Activated T-cell treated with anti-CD3 and anti-CD28 coated beads, Interleukin-2, amount 50 U/mL, for 24 hours (primary cell): ENCODE measurements around the gene GPLD1.
"Not testable (repeated sequence)": the region's sequence is repeated elsewhere in the genome, so short reads cannot be mapped to it uniquely, and the experiment has no call there.

Source experiments
- DNase-seq: peaks from one replicate; pipeline ENCODE4 v3.0.0-alpha.2; 2020
- H3K27ac Mint-ChIP-seq: 2 replicates; pipeline ENCODE4 v1.8.0; 2020; ENCODE audit warnings: mild to moderate bottlenecking, mixed read lengths
- H3K27me3 Mint-ChIP-seq: 2 replicates; pipeline ENCODE4 v1.8.0; 2020; ENCODE audit warnings: mixed read lengths
- H3K36me3 Mint-ChIP-seq: 2 replicates; pipeline ENCODE4 v1.8.0; 2020; ENCODE audit warnings: low read depth, mixed read lengths
- H3K4me1 Mint-ChIP-seq: 2 replicates; pipeline ENCODE4 v1.8.0; 2020; ENCODE audit warnings: low read depth, mixed read lengths
- H3K4me3 Mint-ChIP-seq: 2 replicates; pipeline ENCODE4 v1.8.0; 2020; ENCODE audit warnings: mild to moderate bottlenecking, moderate library complexity, mixed read lengths
- H3K9me3 Mint-ChIP-seq: 2 replicates; pipeline ENCODE4 v1.8.0; 2020; ENCODE audit warnings: mixed read lengths

GPLD1 gene

DNA sequence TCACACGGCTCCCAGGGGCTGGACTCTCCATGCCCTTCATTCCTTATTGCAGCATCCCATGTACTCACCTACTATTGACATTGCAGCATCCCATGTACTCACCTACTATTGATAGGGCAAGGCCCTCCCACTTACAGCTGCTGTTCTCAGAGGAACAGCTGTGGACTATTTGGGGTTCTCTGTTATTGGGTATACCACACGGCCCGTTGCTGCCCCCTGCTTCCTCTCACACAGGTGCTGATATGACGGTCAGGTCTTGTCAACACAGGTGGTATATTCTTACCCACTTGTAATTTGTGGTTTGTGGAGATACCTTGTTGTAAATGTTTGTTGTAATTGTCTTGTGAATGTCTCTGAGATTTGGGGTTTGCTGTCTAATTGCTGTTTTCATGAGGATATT is 24.2 kb upstream of the GPLD1 start:
- H3K9me3 Mint-ChIP-seq, result no peaks in the 10 kb centered on the region
- no peak for DNase-seq
- no peak overlapping the region for H3K4me3 Mint-ChIP-seq
- peaks cover 4% of the 10 kb centered on the region for H3K4me1 Mint-ChIP-seq
- peaks cover 56% of the 10 kb centered on the region for H3K36me3 Mint-ChIP-seq
- H3K27ac Mint-ChIP-seq, result no peak overlapping the region
- H3K27me3 Mint-ChIP-seq, result no peaks in the 10 kb centered on the region

- not testable (repeated sequence) for H3K27ac Mint-ChIP-seq, H3K4me1 Mint-ChIP-seq, H3K27me3 Mint-ChIP-seq, DNase-seq, H3K9me3 Mint-ChIP-seq, H3K4me3 Mint-ChIP-seq
- H3K36me3 Mint-ChIP-seq, result peaks cover 63% of the 10 kb centered on the region
These were observed 22.6 kb upstream of the GPLD1 start for GRCh38 chr6:24511976-24512375.

GRCh38 chr6:24506814-24507520 is 17.6 kb upstream of the GPLD1 start:
- H3K4me3 Mint-ChIP-seq, result no peak overlapping the region
- peaks cover 4% of the 10 kb centered on the region for H3K4me1 Mint-ChIP-seq
- H3K36me3 Mint-ChIP-seq, result peaks cover 76% of the 10 kb centered on the region
- H3K9me3 Mint-ChIP-seq, result peaks cover 3% of the 10 kb centered on the region
- no peak overlapping the region for H3K27ac Mint-ChIP-seq
- H3K27me3 Mint-ChIP-seq, result no peaks in the 10 kb centered on the region
- DNase-seq, result no peak

DNA sequence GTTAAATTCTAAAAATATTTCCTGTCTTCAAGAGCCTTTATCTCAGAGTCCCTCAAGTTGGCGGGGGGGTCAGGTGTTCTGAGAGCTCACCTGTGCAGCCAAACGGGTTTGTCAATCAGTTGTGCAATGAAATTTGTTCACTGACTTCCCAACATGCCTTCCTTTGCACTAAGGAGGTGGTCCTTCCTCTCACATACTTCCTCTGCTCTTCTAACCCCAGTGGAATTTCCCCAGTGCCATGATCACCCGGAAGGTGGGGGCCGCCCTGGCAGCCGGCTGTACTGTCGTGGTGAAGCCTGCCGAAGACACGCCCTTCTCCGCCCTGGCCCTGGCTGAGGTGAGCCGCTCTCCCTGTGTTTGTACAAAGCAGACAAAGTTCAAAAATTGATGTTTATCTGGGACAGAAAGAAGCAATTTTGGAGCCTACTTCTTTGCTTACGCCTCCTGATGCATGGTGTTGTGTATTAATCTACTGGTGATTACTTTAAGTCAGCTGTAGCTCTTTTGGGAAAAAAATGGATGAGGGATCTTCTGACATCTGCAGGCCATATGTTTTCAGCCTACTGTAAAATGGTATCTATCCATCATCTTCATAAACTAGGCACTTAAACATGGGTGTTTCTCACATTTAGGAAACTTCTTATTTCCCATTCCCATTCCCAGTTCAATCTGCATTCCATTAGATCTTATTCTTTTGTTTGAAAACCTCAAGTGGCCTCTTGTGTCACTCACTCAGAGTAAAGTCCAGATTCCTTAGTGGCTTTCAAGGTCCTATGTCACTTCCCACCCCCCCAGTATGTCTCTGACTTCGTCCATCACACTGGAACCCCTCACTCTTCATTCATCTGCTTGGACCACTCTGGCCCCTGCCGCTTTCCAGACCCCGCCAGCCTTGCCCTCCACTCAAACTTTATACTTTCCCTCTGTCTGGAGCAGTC is 15.5 kb upstream of the GPLD1 start:
- Mint-ChIP-seq H3K27me3 (no peaks in the 10 kb centered on the region), H3K4me1 (peaks cover 13% of the 10 kb centered on the region), H3K4me3 (no peak overlapping the region), H3K9me3 (peaks cover 3% of the 10 kb centered on the region), H3K27ac (no peak overlapping the region), H3K36me3 (peaks cover 67% of the 10 kb centered on the region)
- no peak for DNase-seq

DNA sequence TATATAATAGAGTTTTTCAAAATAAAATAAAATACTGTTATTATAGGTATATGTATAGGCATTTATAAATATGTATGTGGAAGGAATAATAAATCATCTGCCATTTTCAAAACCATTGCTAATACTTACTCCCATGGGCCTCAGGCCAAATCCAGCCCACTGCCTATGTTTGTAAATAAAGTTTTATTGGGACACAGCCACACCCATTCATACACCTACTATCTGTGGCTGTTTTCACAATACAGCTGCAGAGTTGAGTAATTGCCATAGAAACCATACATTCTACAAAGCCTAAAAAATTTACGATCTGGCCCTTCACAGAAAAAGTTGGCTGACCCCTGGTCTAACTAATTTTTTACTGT is 14.9 kb upstream of the GPLD1 start:
- H3K27ac Mint-ChIP-seq, result no peak overlapping the region
- H3K9me3 Mint-ChIP-seq, result peaks cover 3% of the 10 kb centered on the region
- peaks cover 60% of the 10 kb centered on the region for H3K36me3 Mint-ChIP-seq
- H3K4me3 Mint-ChIP-seq, result no peak overlapping the region
- no peaks in the 10 kb centered on the region for H3K27me3 Mint-ChIP-seq
- H3K4me1 Mint-ChIP-seq, result peaks cover 14% of the 10 kb centered on the region
- no peak for DNase-seq

DNA sequence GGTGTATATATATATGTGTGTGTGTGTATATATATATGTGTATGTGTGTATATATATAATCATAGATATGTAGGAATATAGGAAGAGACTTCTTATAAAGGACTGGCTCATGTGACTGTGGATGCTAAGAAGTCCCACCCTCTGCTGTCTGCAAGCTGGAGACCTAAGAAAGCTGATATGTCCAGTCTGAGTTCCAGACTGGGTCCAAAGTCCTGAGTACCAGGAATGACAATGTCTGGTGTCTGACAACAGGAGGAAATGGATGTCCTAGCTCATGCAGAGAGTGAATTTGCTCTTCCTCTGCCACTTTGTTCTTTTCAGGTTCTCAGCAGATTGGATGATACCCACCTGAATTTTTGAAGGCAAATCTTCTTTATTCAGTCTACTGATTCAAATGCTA is 12.5 kb upstream of the GPLD1 start:
- peaks cover 50% of the 10 kb centered on the region for H3K36me3 Mint-ChIP-seq
- peaks cover 19% of the 10 kb centered on the region for H3K4me1 Mint-ChIP-seq
- H3K27me3 Mint-ChIP-seq, result no peaks in the 10 kb centered on the region
- no peak overlapping the region for H3K27ac Mint-ChIP-seq
- DNase-seq, result no peak
- H3K9me3 Mint-ChIP-seq, result peaks cover 7% of the 10 kb centered on the region
- no peak overlapping the region for H3K4me3 Mint-ChIP-seq

GRCh38 chr6:24501374-24501773 is 12.0 kb upstream of the GPLD1 start:
- Mint-ChIP-seq H3K9me3 (peaks cover 10% of the 10 kb centered on the region), H3K4me3 (no peak overlapping the region), H3K27me3 (no peaks in the 10 kb centered on the region), H3K4me1 (peaks cover 19% of the 10 kb centered on the region), H3K36me3 (peaks cover 50% of the 10 kb centered on the region), H3K27ac (peak overlapping the region; percentile 15)
- DNase-seq, result no peak

- Mint-ChIP-seq H3K36me3 (peaks cover 48% of the 10 kb centered on the region), H3K27ac (no peak overlapping the region), H3K27me3 (no peaks in the 10 kb centered on the region), H3K4me1 (peaks cover 20% of the 10 kb centered on the region), H3K9me3 (peaks cover 10% of the 10 kb centered on the region), H3K4me3 (no peak overlapping the region)
- DNase-seq, result no peak
These were observed 11.3 kb upstream of the GPLD1 start for GRCh38 chr6:24500683-24501082.

- H3K4me1 Mint-ChIP-seq, result peaks cover 38% of the 10 kb centered on the region
- H3K4me3 Mint-ChIP-seq, result no peak overlapping the region
- H3K36me3 Mint-ChIP-seq, result peaks cover 17% of the 10 kb centered on the region
- no peak overlapping the region for H3K27ac Mint-ChIP-seq
- H3K9me3 Mint-ChIP-seq, result peaks cover 10% of the 10 kb centered on the region
- no peaks in the 10 kb centered on the region for H3K27me3 Mint-ChIP-seq
- DNase-seq, result no peak
These were observed 8.0 kb upstream of the GPLD1 start for GRCh38 chr6:24497254-24497970.

- peak; percentile 90 for DNase-seq
- peaks cover 30% of the 10 kb centered on the region for H3K4me1 Mint-ChIP-seq
- peaks cover 10% of the 10 kb centered on the region for H3K9me3 Mint-ChIP-seq
- H3K36me3 Mint-ChIP-seq, result peaks cover 13% of the 10 kb centered on the region
- H3K27me3 Mint-ChIP-seq, result no peaks in the 10 kb centered on the region
- peak within 1 kb of the TSS; percentile 72 for H3K27ac Mint-ChIP-seq
- peak within 1 kb of the TSS; percentile 80 for H3K4me3 Mint-ChIP-seq
These were observed 5.7 kb upstream of the GPLD1 start, which contains the start of gene ALDH5A1 for GRCh38 chr6:24494821-24495795. Gene ALDH5A1, plus strand, starts transcription at chr6:24494969. Its CDS starts 28 bp downstream, at chr6:24494997.

DNA sequence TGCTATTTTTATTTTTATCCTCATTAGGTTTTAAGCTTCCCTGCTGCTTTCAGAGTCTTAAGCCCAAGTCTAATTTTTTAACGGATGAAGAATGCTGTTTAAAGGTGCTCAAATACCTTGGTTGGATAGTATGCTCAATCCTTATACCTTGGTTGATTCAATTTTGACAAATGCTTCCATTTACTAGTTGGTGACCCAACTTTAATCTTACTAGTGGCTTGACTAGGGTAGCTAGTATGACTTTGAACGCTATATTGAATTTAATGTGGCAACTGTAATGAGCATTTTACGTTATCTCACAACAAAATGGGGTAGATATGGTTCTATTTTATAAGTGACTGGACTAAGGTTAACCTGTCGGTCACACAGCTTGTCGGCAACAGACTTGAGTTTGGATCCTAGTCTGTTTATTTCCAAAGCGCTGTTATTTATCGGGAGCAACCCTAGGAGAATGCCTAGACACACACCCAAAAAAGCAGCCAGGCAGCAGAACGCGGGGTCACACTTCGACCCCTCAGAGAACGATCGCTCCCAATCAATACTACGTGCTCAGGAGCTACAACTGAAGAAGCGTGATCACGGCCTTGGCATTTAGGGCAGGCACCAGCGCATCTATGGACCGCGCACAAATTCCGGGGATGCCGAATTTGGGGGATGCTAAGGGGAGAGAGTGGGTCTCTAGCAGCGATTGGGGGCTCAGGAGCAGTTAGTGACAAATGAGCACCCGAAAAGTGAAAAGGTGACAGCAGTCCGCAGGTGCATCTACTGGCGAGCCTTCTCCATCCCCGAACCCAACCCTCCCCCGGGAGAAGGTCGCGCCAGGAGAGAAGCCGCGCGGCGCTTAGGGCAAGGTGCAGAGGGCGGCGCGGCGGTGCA is 4.8 kb upstream of the GPLD1 start:
- peaks cover 28% of the 10 kb centered on the region for H3K4me1 Mint-ChIP-seq
- peak overlapping the region; percentile 80 for H3K4me3 Mint-ChIP-seq
- H3K27me3 Mint-ChIP-seq, result no peaks in the 10 kb centered on the region
- no peak for DNase-seq
- H3K9me3 Mint-ChIP-seq, result peaks cover 10% of the 10 kb centered on the region
- H3K27ac Mint-ChIP-seq, result peak overlapping the region; percentile 72
- peaks cover 13% of the 10 kb centered on the region for H3K36me3 Mint-ChIP-seq

- H3K27ac Mint-ChIP-seq, result no peak overlapping the region
- peaks cover 10% of the 10 kb centered on the region for H3K9me3 Mint-ChIP-seq
- H3K4me3 Mint-ChIP-seq, result no peak overlapping the region
- H3K36me3 Mint-ChIP-seq, result peaks cover 9% of the 10 kb centered on the region
- H3K27me3 Mint-ChIP-seq, result no peaks in the 10 kb centered on the region
- DNase-seq, result no peak
- H3K4me1 Mint-ChIP-seq, result peaks cover 23% of the 10 kb centered on the region
These were observed 3.1 kb upstream of the GPLD1 start for GRCh38 chr6:24492475-24492874.

- Mint-ChIP-seq H3K27me3 (no peaks in the 10 kb centered on the region), H3K4me3 (no peak overlapping the region), H3K36me3 (no peaks in the 10 kb centered on the region), H3K27ac (no peak overlapping the region), H3K9me3 (no peaks in the 10 kb centered on the region), H3K4me1 (peaks cover 19% of the 10 kb centered on the region)
- no peak for DNase-seq
These were observed 1.6 kb upstream of the GPLD1 start for GRCh38 chr6:24490948-24491347.
